ENCODE data around the gene IQCE. TPM values are rescaled to one million over a fixed set of nuclear protein-coding genes. Genes with fewer than 3 reads are reported as not detected.
"Not testable (repeated sequence)": the region's sequence is repeated elsewhere in the genome, so short reads cannot be mapped to it uniquely, and the experiment has no call there.

Gene IQCE
- total RNA-seq, 1 experiment from 2014 or later = 22.3 TPM

DNA sequence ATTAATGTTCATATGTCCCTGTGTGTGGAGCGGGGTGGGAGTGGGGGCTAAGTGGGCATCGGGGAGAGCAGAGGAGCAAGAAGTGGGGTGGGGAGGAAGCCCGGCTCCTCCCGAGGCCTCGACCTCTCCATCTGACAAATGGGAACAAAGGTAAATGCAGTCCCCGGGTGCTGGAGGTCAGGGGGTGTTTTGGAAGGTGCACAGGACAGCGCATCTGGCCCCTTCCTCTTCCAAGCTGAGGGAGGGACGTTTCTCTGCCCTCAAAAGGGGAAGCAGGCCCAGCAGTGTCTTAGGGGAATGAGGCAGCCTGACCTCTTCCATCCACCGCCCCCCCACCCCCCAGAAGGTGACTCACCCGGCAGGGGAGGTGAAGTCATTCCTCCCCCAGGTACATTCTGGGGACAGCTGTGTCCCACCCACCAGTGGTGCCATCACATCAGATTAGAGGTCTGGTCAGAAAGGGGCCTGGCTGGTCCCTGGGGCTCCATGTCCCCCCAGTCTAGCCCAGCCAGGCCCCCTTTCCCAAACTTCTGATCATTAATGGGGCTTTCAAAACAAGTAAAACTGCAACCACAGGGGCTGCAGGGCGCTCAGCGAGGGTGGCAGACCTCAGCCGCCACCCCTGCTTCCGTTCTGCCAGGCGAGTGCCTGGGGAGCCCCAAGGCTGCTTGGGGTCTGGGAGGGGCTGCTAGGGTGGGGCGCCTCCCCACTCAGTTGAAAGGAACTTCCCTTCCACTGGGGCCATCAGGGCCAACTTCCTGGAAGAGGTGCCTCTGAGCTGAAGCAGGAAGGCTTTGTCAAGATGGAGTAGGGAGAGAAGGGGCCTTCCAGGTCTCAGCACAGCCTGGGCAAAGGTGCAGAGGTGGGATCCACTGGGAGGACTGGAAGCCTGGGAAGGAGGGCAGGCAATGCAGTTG lies 28.4 kb upstream of the IQCE start:
- no peak for DNase-seq (ENCODE audit: low read depth, low spot score)

DNA sequence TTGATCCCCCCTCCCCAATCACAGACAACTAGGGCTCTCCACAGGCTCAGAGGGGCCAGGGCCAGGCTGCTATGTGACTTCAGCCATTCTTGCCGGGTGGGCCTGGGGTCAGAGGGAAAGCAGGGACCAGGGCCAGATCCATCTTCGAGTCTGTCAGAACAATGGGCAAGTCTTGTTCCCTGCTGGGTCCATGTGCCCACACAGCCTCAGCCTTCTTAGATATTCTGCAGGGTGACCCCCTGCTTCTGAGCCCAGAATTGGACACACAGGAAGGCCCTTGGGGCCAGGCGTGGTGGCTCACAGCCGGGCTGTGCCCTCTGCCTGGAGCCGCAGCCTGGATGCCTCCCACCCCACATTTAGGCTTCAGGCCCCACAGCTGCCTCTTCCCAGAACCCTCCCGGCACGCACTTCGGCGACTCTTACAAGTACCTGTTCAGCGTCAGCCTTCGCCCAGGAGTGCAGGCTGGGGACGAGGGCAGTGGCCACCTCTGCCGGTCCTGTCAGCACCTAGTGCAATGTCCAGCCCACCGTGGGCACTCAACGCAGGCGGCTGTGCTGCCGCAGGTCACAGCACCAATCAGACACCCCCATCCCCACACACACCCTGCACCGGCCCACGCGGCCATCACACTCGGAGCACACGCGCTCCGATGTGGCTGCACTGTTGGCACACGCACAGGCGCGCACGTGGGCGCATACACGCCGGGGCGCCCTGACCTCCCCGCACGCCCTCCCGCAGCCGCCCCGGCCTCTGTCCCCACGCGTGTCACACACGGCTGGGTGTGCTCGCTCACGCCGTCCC lies 27.6 kb upstream of the IQCE start:
- DNase-seq (ENCODE audit: low read depth, low spot score); in situ Hi-C loops (cut with HindIII; ENCODE audit: low pct_unique_long_range_greater_than_20kb, low sequenced_read_pairs): not testable (repeated sequence)

More for the DNA sequence above, 28.4 kb upstream of the IQCE start:
- in situ Hi-C loops (cut with HindIII; ENCODE audit: low pct_unique_long_range_greater_than_20kb, low sequenced_read_pairs) = no loop called here

DNA sequence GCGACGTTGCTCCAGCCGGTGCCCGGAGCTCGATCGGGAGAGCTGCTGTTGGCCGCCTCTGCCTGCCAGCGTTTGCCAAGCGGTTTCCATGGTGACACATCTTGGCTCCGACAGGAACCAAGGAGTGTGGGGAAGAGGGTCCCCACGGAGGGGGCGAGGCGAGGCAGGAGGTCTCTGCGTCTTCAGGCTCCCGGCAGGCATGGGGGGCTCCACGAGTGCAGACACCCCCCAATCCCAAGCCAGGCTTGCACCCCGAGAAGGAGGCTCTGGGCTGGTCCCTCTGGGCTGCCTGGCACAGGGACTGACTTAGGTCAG lies 27.0 kb upstream of the IQCE start:
- DNase-seq (ENCODE audit: low read depth, low spot score); in situ Hi-C loops (cut with HindIII; ENCODE audit: low pct_unique_long_range_greater_than_20kb, low sequenced_read_pairs): not testable (repeated sequence)

DNA sequence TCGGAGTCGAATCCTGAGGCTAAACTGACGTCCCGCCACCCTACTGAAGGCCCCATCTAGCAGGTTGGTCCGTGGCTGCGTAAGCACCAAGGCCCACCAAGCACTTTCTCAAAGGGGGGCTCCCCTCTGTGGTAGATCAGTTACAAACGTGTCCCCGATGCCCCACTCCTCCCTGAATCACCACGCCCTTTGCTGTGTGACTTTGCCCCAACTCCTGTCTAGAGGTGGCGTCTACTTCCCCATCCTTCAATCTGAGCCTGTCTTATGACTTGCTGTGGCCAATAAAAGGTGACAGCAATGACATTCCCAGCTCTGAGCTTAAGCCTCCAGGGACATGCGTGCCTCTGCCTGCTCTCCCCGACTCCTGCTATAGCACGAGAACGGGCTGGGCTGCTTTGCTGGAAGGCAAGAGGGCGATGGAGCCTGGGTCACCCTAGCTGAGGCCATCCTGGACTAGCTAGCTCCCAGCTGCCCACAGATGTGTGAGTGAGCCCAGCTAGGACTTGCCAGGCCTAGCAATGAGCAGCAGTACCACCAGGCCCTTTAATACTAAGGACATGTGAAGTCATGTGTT lies 26.5 kb upstream of the IQCE start:
- DNase-seq (ENCODE audit: low read depth, low spot score); in situ Hi-C loops (cut with HindIII; ENCODE audit: low pct_unique_long_range_greater_than_20kb, low sequenced_read_pairs): not testable (repeated sequence)

DNA sequence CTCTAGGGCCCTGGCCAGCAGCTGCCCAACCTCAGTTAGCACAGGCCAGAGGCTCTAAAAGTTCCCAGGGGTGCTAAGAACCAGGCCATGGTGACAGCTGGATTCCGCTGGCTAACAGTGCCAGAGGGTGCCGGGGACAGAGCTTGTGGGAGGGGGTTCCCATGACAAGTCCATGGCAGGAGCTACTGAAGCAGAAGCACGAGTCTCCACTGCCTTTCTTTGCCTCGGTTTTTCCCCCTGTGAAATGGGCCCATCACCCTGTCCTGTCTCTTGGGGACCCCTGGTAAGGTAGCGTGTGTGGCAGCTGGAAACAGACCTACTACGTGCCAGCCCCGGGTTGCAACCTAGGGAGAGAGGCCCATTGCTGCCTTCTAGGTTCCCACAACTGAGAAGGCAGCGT lies 26.0 kb upstream of the IQCE start:
- DNase-seq (ENCODE audit: low read depth, low spot score); in situ Hi-C loops (cut with HindIII; ENCODE audit: low pct_unique_long_range_greater_than_20kb, low sequenced_read_pairs): not testable (repeated sequence)

DNA sequence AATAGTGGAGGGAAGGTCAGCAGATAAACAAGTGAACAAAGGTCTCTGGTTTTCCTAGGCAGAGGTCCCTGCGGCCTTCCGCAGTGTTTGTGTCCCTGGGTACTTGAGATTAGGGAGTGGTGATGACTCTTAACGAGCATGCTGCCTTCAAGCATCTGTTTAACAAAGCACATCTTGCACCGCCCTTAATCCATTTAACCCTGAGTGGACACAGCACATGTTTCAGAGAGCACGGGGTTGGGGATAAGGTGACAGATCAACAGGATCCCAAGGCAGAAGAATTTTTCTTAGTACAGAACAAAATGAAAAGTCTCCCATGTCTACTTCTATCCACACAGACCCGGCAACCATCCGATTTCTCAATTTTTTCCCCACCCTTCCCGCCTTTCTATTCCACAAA lies 25.2 kb upstream of the IQCE start:
- in situ Hi-C loops (cut with HindIII; ENCODE audit: low pct_unique_long_range_greater_than_20kb, low sequenced_read_pairs); DNase-seq (ENCODE audit: low read depth, low spot score): not testable (repeated sequence)

DNA sequence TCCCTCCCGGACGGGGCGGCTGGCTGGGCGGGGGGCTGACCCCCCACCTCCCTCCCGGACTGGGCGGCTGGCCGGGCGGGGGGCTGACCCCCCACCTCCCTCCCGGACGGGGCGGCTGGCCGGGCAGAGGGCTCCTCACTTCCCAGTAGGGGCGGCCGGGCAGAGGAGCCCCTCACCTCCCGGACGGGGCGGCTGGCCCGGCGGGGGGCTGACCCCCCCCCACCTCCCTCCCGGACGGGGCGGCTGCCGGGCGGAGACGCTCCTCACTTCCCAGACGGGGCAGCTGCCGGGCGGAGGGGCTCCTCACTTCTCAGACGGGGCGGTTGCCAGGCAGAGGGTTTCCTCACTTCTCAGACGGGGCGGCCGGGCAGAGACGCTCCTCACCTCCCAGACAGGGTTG lies 24.6 kb upstream of the IQCE start:
- in situ Hi-C loops (cut with HindIII; ENCODE audit: low pct_unique_long_range_greater_than_20kb, low sequenced_read_pairs); DNase-seq (ENCODE audit: low read depth, low spot score): not testable (repeated sequence)

DNA sequence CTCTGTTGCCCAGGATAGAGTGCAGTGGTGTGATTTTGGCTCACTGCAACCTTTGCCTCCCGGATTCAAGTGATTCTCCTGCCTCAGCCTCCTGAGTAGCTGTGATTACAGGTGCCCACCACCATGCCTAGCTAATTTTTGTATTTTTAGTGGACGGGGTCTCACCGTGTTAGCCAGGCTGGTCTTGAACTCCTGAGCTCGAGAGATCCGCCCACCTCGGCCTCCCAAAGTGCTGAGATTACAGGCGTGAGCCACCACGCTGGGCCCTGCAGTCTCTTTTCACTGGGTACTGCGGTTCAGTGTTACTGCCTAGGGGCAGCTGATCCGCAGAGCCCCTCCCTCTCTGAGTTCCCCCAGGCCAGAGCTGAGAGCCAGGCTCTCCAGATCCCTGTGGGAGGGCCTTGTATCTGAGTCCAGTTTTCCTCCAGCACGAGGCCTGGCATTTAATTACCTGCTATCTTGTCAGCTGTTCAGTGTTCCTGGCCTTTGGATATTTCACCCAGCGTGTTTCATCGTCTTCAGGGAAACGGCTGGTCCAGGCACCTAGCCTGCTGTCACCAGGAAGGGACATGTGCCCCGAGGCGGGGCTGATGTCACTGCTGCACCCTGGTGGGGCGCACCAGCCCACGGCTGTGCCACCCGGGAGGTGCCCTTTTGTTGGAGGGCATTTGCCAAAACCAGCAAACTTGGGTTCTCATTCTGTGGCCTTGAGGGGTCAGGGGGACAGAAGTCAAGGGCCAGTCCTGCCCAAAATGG lies 22.7 kb upstream of the IQCE start:
- DNase-seq (ENCODE audit: low read depth, low spot score); in situ Hi-C loops (cut with HindIII; ENCODE audit: low pct_unique_long_range_greater_than_20kb, low sequenced_read_pairs): not testable (repeated sequence)

DNA sequence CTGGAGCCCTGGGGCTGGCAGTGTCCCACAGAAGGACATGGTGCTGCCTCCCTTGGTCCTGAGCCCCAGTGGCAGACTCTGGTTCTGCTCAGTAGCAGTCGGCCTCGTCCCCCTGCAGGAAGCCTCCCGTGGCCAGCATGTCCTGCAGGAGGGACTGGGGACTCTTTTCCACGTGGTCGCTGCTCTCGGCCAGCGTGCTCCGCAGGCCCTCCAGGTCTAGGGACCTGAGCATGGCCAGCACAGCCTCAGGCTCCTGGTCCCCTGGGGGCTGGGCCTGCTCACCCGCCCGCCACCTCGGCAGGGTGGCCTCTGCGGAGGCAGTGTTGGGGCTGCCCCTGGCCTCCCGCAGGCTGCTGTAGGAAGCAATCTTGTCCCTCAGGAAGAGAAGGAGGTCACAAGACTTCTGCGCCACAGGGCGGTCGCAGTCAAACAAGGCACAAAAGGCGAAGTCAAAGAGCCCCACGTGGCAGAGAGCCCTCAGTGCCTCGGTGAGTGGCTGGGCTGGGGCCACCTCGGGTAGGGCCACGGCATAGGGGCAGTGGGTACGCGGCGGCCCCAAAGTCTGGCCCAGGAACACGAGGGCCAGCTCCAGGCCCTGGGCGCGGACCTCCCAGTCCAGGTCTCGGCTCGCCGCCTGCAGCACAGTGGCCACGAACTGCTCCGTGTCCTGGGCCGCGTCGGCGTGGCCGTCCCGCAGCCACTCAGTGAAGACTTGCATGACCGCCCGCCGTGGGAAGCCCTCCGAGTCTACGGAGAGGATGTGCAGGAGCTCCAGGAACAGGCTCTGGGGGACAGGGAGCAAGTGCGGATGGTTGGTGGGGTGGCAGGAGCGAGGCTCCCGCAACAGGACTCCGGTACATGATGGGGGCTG lies 20.6 kb upstream of the IQCE start:
- DNase-seq (ENCODE audit: low read depth, low spot score) = peak; percentile 29
- in situ Hi-C loops (cut with HindIII; ENCODE audit: low pct_unique_long_range_greater_than_20kb, low sequenced_read_pairs) = no loop called here

DNA sequence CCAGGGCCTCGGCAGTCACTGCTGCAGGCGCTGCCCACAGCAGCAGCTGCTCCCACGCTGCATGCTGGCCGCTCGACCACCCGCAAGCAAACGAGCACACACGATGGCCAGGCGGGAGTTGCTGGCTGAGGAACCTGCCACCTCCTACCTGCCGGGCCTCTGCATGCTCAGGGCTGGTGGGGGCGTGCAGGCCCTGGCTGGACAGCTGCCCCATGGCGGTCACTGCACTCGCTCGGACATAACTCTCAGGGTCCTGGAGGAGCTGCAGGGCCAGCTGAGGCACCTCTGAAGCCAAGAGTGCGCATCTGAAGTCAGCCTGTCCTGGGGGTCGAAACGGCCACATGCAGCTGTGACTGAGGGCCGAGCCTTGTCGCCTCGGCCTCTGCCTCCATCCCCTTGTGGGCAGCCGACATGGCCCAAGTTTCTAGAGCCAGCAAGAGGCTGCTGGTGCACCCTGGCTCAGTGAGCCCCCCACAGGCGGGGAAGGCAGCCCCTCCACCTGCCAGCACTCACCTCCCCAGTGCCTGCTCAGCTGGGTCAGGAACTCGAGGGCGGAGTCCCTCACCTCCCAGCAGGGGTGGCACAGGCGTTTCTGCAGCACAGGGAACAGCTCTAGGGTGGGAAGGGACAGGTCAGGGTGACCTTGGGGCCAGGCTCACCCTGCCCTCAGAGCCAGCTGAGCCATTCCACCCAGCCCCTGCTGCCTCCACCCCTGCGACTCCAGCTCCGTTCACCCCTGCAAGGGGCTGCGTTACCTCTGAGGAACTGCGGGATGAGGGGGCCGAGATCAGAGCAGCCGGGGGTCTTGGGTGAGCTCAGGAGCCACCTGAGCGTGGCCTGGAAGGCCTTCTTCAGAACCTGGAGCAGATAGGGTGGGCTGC lies 19.5 kb upstream of the IQCE start:
- in situ Hi-C loops (cut with HindIII; ENCODE audit: low pct_unique_long_range_greater_than_20kb, low sequenced_read_pairs) = no loop called here

DNA sequence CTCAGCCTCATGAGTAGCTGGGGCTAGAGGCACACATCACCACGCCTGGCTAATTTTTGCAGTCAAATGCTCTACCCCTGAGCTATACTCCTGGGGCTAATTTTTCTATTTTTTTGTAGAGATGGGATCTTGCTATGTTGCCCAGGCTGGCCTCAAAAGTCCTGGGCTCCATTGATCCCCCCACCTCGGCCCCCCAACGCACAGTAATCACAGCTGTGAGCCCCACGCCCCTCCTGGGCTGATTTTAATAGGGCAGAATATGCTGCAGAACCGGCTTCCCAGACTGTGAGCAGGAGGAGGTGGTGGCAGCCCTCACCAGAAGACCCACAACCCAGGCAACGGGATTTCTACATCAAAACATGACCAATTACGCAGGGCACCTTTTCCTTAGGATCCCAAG lies 18.6 kb upstream of the IQCE start:
- DNase-seq (ENCODE audit: low read depth, low spot score) = no peak
- in situ Hi-C loops (cut with HindIII; ENCODE audit: low pct_unique_long_range_greater_than_20kb, low sequenced_read_pairs) = no loop called here

More for the DNA sequence above, 19.5 kb upstream of the IQCE start:
- DNase-seq (ENCODE audit: low read depth, low spot score) = no peak

DNA sequence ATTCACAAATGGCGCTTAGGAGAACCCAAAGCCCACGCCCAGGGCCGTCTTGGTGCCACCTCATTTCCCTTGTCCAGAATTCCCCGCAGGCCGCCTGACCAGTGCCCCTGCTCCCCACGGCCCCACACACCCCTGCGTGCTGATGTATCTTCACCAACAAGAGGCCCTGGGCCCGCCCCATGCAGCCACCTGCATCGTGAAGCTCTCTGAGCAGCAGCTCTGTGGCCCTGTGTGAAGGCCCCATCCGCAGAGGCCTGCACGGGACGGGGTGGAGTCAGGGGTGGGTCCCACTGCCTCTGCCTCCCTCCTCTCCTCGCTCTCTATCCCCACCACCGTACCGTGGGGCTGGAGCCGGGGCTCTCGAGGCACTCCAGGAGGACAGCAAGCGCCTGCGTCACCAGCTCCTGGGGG lies 18.1 kb upstream of the IQCE start:
- DNase-seq (ENCODE audit: low read depth, low spot score) = no peak
- in situ Hi-C loops (cut with HindIII; ENCODE audit: low pct_unique_long_range_greater_than_20kb, low sequenced_read_pairs) = no loop called here

DNA sequence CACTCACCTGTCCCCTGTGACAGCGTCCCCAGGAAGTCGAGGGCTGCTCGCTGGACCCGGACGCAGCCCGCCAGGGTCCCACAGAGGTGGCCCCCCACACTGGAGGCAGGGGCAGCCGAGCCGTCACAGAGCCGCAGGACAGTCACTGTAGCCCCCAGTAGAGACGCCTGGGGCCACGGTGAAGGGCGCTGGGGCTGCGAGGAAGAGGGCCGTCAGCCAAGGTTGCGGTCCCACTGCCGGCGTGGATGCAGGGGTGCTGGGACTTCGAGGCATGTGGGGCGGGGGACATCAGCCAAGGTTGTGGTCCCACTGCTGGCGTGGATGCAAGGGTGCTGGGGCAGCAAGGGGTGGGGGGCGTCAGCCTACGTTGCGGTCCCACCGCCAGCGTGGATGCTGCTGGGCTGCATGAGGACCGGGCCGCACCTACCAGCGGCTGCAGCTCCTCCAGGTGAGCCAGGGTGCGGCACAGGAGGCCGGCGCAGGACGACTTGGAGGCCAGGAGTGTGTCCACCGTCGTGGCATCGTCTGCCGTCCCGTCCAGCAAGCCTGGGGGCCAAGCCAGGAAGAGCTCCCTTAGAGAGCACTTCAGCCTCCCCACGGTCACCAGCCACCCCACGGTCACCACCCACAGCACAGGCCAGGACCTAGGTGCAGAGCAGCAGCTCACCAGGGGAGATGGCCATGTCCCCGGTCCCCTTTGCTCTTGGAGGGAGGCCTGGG lies 17.3 kb upstream of the IQCE start:
- DNase-seq (ENCODE audit: low read depth, low spot score) = no peak
- in situ Hi-C loops (cut with HindIII; ENCODE audit: low pct_unique_long_range_greater_than_20kb, low sequenced_read_pairs) = no loop called here

DNA sequence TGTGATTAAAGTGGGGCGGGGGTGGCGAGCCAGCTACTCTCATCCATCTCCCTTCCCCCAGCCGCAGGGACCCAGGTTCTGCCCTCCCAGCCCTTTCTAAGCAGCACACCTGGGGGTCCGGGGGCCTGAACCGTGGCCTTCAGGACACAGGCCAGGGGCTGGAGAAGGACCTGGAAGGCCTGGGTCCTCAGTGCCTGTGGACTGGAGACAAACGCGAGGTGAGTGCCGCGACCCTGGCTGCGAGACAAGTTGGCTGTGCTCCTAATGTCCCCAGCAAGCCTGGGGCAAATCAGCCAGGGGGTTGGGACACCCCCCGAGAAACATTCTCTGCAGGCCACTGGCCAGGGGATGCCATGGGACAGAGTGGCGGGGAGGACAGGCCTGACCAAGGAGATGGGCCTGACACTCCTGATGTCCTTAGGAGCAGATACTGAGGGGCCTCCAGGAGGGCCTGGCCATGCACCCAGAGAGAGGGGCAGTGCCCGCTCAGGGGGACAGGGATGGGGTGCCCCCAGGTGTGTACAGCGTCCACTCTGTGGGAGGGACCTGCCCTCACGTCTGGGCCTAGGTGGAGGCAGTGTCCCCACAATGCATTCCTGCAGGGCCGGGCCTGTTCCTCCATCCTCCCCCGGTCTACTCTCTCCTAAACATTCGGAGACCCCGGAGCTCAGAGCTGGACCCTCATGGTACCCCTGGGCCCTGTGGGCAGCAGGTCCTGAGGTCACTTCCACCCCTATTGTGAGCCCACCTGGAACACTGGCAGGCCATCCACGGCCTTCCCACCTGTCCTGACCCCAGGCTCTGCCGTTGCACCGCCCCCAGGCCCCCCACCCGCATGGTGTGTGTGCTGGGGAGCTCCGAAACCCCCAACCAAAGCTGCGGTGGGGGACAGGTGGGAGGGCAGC lies 16.5 kb upstream of the IQCE start:
- no peak for DNase-seq (ENCODE audit: low read depth, low spot score)
- in situ Hi-C loops (cut with HindIII; ENCODE audit: low pct_unique_long_range_greater_than_20kb, low sequenced_read_pairs) = no loop called here

All from SK-MEL-5 (cell line).